Stimulated activated CD8-positive, alpha-beta memory T cell treated with anti-CD3 and anti-CD28 coated beads, Interleukin-4, amount 100 ng/mL, for 24 hours (primary cell): ENCODE results near the gene MYBPC2.

Source experiments
- DNase-seq: peaks from one replicate; pipeline ENCODE4 v3.0.0-alpha.2; 2020; ENCODE audit warnings: low read depth

The MYBPC2 gene

GRCh38 chr19:50481351-50482149 is 48.9 kb downstream of the MYBPC2 start:
- DNase-seq = no peak

GRCh38 chr19:50482271-50482855 is 49.7 kb downstream of the MYBPC2 start:
- no peak for DNase-seq

GRCh38 chr19:50482916-50483315 is 50.2 kb downstream of the MYBPC2 start:
- DNase-seq = no peak

GRCh38 chr19:50485284-50485955 is 52.7 kb downstream of the MYBPC2 start:
- DNase-seq = no peak

GRCh38 chr19:50486823-50487515 is 54.3 kb downstream of the MYBPC2 start:
- DNase-seq = peak; percentile 42

GRCh38 chr19:50488389-50489194 is 55.9 kb downstream of the MYBPC2 start:
- DNase-seq = no peak

GRCh38 chr19:50489461-50490011 is 56.8 kb downstream of the MYBPC2 start:
- no peak for DNase-seq

GRCh38 chr19:50490411-50490811 is 57.7 kb downstream of the MYBPC2 start:
- DNase-seq = no peak

- DNase-seq = no peak
These were observed 58.3 kb downstream of the MYBPC2 start for GRCh38 chr19:50490991-50491472.

GRCh38 chr19:50492303-50493052 is 59.8 kb downstream of the MYBPC2 start:
- no peak for DNase-seq

- no peak for DNase-seq
These were observed 60.5 kb downstream of the MYBPC2 start for GRCh38 chr19:50493171-50493570.

- no peak for DNase-seq
These were observed 61.7 kb downstream of the MYBPC2 start for GRCh38 chr19:50494186-50495019.

GRCh38 chr19:50495020-50495531 is 62.4 kb downstream of the MYBPC2 start:
- no peak for DNase-seq

GRCh38 chr19:50496189-50497021 is 63.7 kb downstream of the MYBPC2 start:
- no peak for DNase-seq

- no peak for DNase-seq
These were observed 64.3 kb downstream of the MYBPC2 start for GRCh38 chr19:50497022-50497405.

GRCh38 chr19:50498219-50499056 is 65.7 kb downstream of the MYBPC2 start:
- DNase-seq = no peak

- DNase-seq = no peak
These were observed 67.5 kb downstream of the MYBPC2 start for GRCh38 chr19:50500060-50500752.
